ENCODE results near the gene LIN7B.
A peak's percentile ranks its signal among the peaks of the same experiment; 100 is the strongest.

Gene LIN7B

DNA sequence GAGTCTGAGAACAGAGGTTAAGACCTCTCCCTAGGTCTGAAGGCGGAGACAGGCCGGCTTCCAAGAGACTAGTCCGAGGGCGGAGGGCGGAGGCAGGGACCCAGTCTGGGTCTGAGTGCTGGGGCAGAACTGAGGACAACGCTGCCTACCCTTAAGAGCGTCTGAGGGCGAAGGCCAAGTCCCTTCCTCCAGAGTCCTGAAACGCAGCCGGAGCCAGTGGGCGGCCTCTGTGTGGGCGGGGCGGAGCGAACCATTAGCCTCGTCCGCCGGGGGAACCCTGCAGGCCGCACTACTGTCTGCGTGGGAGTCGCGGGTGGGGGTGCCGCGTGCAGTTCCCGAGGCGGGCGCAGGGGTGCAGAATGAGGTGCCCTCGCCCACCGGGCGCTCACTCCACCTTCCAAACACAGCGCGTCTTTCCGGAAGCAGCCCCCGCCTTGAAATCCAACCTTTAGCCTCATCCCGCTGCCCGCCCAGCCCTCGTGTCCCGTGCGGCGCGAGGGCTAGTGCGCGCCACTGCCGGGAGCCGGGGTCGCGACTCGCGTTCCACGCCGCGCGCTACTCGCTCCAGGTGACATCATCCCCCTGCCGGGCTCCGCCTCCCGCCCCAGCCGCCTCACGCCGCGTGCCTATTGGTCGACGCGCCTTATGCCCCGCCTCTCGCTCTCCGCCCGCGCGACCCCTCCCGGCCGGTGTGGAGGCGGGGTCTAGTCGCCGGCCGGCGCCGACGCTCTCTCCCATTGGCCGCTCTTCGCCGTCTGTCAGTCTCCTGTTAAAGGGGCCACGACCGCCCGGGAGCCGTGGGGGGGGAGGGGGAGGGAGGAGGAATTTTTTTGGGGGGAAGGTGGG, 4.6 kb downstream of the LIN7B start, which contains the start of gene C19orf73:
Gene C19orf73 (minus strand): TSS at position 579 of the 846 bp plus-strand sequence. CDS start 121 bp downstream, at position 458.
- peaks cover 10% of the 10 kb centered on the region for H3K4me1 ChIP-seq (ENCODE audit: control insufficient read depth, insufficient read depth, low read length)
- H3K27ac ChIP-seq (ENCODE audit: extremely low read depth, low read depth, low read length): peak within 1 kb of the TSS; percentile 82; the same call in 1 of the 2 replicates
- H3K9me3 ChIP-seq (ENCODE audit: control insufficient read depth, insufficient read depth, low read depth, low read length): no peaks in the 10 kb centered on the region
- CTCF ChIA-PET: interaction anchor here (1.7 kb wide), 1 partner anchor 80 kb away, joined by 7 read pairs; no protein-coding TSS in a partner anchor
- H3K4me3 ChIP-seq (ENCODE audit: low read depth, low read length): peak within 1 kb of the TSS; percentile 54
- POLR2A ChIA-PET: interaction anchor here (0.8 to 1.6 kb wide), 5 partner anchors 9 to 125 kb away, joined by 3 to 8 read pairs (median 6); partner anchors contain the start of gene RUVBL2
- H3K36me3 ChIP-seq (ENCODE audit: control insufficient read depth in 2 of 2, insufficient read depth in 1 of 2, low read length in 2 of 2): peaks cover 0 to 9% of the 10 kb centered on the region in 2 experiments; a peak in 2 of 3 replicates
- TF ChIP-seq FEZF1 (tag by site-specific recombination; IDR thresholded peaks at IDR 0.05): no peak; the same call in 1 of the 2 replicates
- peak; percentile 78; the same call in 1 of the 2 replicates for TF ChIP-seq ZBTB17 (tag by site-specific recombination; IDR thresholded peaks at IDR 0.05)
- TF ChIP-seq, protein P1, sequence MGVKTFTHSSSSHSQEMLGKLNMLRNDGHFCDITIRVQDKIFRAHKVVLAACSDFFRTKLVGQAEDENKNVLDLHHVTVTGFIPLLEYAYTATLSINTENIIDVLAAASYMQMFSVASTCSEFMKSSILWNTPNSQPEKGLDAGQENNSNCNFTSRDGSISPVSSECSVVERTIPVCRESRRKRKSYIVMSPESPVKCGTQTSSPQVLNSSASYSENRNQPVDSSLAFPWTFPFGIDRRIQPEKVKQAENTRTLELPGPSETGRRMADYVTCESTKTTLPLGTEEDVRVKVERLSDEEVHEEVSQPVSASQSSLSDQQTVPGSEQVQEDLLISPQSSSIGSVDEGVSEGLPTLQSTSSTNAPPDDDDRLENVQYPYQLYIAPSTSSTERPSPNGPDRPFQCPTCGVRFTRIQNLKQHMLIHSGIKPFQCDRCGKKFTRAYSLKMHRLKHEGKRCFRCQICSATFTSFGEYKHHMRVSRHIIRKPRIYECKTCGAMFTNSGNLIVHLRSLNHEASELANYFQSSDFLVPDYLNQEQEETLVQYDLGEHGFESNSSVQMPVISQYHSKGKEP (tag by site-specific recombination; IDR thresholded peaks at IDR 0.05): peak; percentile 46; the same call in 1 of the 2 replicates
- peak; percentile 78 for TF ChIP-seq KLF10 (tag by site-specific recombination; IDR thresholded peaks at IDR 0.05)
- TF ChIP-seq HOXC10 (CRISPR knock-in tag; IDR thresholded peaks at IDR 0.05): 0 out of 2 replicates have a peak, but pooled peaks have one; percentile 62
- peak; percentile 41; the same call in 1 of the 2 replicates for TF ChIP-seq ZNF23 (tag by site-specific recombination; IDR thresholded peaks at IDR 0.05; ENCODE audit: borderline replicate concordance)
- peak; percentile 92 for TF ChIP-seq SP2 (tag by site-specific recombination; IDR thresholded peaks at IDR 0.05)
- TF ChIP-seq ZNF311 (tag by site-specific recombination; IDR thresholded peaks at IDR 0.05; ENCODE audit: borderline replicate concordance): no peak
- no peak for TF ChIP-seq ZNF416 (tag by site-specific recombination; IDR thresholded peaks at IDR 0.05)
- TF ChIP-seq ZFP3 (tag by site-specific recombination; IDR thresholded peaks at IDR 0.05; ENCODE audit: low read depth): no peak
- TF ChIP-seq ZNF623 (tag by site-specific recombination; IDR thresholded peaks at IDR 0.05): 0 out of 2 replicates have a peak, but pooled peaks have one; percentile 29
- no peak for TF ChIP-seq ZNF132 (tag by site-specific recombination; IDR thresholded peaks at IDR 0.05; ENCODE audit: borderline replicate concordance)
- no peak for TF ChIP-seq ZNF624 (tag by site-specific recombination; IDR thresholded peaks at IDR 0.05)
- TF ChIP-seq, protein P2, sequence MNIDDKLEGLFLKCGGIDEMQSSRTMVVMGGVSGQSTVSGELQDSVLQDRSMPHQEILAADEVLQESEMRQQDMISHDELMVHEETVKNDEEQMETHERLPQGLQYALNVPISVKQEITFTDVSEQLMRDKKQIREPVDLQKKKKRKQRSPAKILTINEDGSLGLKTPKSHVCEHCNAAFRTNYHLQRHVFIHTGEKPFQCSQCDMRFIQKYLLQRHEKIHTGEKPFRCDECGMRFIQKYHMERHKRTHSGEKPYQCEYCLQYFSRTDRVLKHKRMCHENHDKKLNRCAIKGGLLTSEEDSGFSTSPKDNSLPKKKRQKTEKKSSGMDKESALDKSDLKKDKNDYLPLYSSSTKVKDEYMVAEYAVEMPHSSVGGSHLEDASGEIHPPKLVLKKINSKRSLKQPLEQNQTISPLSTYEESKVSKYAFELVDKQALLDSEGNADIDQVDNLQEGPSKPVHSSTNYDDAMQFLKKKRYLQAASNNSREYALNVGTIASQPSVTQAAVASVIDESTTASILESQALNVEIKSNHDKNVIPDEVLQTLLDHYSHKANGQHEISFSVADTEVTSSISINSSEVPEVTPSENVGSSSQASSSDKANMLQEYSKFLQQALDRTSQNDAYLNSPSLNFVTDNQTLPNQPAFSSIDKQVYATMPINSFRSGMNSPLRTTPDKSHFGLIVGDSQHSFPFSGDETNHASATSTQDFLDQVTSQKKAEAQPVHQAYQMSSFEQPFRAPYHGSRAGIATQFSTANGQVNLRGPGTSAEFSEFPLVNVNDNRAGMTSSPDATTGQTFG (tag by site-specific recombination; IDR thresholded peaks at IDR 0.05; ENCODE audit: borderline replicate concordance): 0 out of 2 replicates have a peak, but pooled peaks have one; percentile 38
- peak; percentile 30; the same call in 1 of the 2 replicates for TF ChIP-seq ZNF239 (tag by site-specific recombination; IDR thresholded peaks at IDR 0.05)
- TF ChIP-seq ZNF140 (tag by site-specific recombination; IDR thresholded peaks at IDR 0.05): no peak
- TF ChIP-seq, protein P3, sequence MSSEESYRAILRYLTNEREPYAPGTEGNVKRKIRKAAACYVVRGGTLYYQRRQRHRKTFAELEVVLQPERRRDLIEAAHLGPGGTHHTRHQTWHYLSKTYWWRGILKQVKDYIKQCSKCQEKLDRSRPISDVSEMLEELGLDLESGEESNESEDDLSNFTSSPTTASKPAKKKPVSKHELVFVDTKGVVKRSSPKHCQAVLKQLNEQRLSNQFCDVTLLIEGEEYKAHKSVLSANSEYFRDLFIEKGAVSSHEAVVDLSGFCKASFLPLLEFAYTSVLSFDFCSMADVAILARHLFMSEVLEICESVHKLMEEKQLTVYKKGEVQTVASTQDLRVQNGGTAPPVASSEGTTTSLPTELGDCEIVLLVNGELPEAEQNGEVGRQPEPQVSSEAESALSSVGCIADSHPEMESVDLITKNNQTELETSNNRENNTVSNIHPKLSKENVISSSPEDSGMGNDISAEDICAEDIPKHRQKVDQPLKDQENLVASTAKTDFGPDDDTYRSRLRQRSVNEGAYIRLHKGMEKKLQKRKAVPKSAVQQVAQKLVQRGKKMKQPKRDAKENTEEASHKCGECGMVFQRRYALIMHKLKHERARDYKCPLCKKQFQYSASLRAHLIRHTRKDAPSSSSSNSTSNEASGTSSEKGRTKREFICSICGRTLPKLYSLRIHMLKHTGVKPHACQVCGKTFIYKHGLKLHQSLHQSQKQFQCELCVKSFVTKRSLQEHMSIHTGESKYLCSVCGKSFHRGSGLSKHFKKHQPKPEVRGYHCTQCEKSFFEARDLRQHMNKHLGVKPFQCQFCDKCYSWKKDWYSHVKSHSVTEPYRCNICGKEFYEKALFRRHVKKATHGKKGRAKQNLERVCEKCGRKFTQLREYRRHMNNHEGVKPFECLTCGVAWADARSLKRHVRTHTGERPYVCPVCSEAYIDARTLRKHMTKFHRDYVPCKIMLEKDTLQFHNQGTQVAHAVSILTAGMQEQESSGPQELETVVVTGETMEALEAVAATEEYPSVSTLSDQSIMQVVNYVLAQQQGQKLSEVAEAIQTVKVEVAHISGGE (tag by site-specific recombination; conservative IDR thresholded peaks at IDR 0.05; ENCODE audit: low read depth): peak; percentile 37; the same call in 1 of the 2 replicates
- TF ChIP-seq, protein P4, sequence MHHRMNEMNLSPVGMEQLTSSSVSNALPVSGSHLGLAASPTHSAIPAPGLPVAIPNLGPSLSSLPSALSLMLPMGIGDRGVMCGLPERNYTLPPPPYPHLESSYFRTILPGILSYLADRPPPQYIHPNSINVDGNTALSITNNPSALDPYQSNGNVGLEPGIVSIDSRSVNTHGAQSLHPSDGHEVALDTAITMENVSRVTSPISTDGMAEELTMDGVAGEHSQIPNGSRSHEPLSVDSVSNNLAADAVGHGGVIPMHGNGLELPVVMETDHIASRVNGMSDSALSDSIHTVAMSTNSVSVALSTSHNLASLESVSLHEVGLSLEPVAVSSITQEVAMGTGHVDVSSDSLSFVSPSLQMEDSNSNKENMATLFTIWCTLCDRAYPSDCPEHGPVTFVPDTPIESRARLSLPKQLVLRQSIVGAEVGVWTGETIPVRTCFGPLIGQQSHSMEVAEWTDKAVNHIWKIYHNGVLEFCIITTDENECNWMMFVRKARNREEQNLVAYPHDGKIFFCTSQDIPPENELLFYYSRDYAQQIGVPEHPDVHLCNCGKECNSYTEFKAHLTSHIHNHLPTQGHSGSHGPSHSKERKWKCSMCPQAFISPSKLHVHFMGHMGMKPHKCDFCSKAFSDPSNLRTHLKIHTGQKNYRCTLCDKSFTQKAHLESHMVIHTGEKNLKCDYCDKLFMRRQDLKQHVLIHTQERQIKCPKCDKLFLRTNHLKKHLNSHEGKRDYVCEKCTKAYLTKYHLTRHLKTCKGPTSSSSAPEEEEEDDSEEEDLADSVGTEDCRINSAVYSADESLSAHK (tag by site-specific recombination; IDR thresholded peaks at IDR 0.05): peak; percentile 59; the same call in 1 of the 2 replicates
- TF ChIP-seq ZXDB (tag by site-specific recombination; IDR thresholded peaks at IDR 0.05): peak; percentile 95
- no peak for TF ChIP-seq ZNF776 (tag by site-specific recombination; IDR thresholded peaks at IDR 0.05; ENCODE audit: borderline replicate concordance)
- TF ChIP-seq, protein P5, sequence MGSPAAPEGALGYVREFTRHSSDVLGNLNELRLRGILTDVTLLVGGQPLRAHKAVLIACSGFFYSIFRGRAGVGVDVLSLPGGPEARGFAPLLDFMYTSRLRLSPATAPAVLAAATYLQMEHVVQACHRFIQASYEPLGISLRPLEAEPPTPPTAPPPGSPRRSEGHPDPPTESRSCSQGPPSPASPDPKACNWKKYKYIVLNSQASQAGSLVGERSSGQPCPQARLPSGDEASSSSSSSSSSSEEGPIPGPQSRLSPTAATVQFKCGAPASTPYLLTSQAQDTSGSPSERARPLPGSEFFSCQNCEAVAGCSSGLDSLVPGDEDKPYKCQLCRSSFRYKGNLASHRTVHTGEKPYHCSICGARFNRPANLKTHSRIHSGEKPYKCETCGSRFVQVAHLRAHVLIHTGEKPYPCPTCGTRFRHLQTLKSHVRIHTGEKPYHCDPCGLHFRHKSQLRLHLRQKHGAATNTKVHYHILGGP (tag by site-specific recombination; IDR thresholded peaks at IDR 0.05): no peak

Measured in HEK293 (cell line).